RWPE2 (cell line): ENCODE measurements around the gene NAB2.

Experiments used
- ATAC-seq: fragments of 200-7000 bp; cut with Tn5 transposase; 3 replicates; pipeline ENCODE4 v1.9.1; 2021; ENCODE audit warnings: low read depth
- DNase-seq: peaks from one replicate; pipeline ENCODE4 v3.0.0-alpha.2; 2020; ENCODE audit warnings: low spot score
- H3K27ac ChIP-seq: fragments of 450-650 bp; 2 replicates; pipeline ENCODE4 v1.5.1; 2017; ENCODE audit warnings: mild to moderate bottlenecking; ENCODE audit not compliant: poor library complexity, severe bottlenecking
- H3K27me3 ChIP-seq: fragments of 250-450 bp; sonication (Bioruptor Pico); 2 replicates; pipeline ENCODE4 v1.5.1; 2021; ENCODE audit warnings: mild to moderate bottlenecking, moderate library complexity; ENCODE audit not compliant: insufficient read depth, poor library complexity, severe bottlenecking
- H3K36me3 ChIP-seq: fragments of 250-450 bp; sonication (Bioruptor Pico); 2 replicates; pipeline ENCODE4 v1.5.1; 2020; ENCODE audit warnings: low read depth, mild to moderate bottlenecking, moderate library complexity
- H3K4me1 ChIP-seq: fragments of 250-450 bp; sonication (Bioruptor Pico); 2 replicates; pipeline ENCODE4 v1.5.1; 2021; ENCODE audit warnings: mild to moderate bottlenecking, moderate library complexity; ENCODE audit not compliant: insufficient read depth, poor library complexity, severe bottlenecking
- H3K4me3 ChIP-seq: fragments of 250-450 bp; sonication (Bioruptor Pico); 2 replicates; pipeline ENCODE4 v1.5.1; 2021; ENCODE audit warnings: mild to moderate bottlenecking, moderate library complexity; ENCODE audit not compliant: severe bottlenecking
- H3K9me3 ChIP-seq: fragments of 250-450 bp; sonication (Bioruptor Pico); 2 replicates; pipeline ENCODE4 v1.5.1; 2021; ENCODE audit warnings: mild to moderate bottlenecking, moderate library complexity; ENCODE audit not compliant: severe bottlenecking
- TF ChIP-seq, protein P1 (sequence below): fragments of 450-650 bp; IDR thresholded peaks from one replicate; pipeline ENCODE4 v1.5.1; 2017; ENCODE audit warnings: mild to moderate bottlenecking, moderate library complexity; ENCODE audit not compliant: poor library complexity, severe bottlenecking

The NAB2 gene

DNA sequence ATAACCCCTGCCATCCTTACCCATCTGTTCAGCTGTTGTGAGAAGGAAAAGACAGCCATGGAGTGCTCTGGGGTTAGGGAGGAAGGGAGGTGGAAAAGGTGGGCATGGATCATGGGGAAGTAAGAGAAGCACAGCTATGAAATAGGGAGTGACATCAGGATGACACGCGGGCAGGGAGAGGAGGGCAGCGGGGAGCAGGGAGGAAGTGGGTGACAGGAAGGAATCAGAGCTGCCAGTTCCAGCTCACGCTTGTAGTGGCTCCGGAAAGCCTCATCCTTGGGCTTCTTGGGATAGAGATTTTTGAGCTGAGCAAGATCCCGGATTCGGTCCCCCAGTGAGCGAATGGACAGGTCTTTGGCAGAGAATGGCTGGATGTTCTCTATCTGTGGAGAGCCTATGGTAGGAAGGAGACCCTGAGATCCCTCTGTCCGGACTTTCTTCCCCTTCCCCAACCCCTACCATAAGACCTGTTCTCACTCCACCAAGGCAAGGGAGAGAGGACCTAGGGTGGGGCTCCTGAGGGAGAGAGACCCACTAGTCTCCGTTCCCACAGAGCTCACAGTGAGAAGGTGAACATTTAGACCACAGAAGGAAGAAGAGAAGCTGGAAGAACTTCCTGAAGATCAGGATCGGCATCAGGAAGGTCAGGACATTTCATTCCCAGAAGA is 10.3 kb downstream of the NAB2 start:
- Histone ChIP-seq H3K4me3 (no peak overlapping the region), H3K27ac (no peak overlapping the region), H3K9me3 (no peaks in the 10 kb centered on the region), H3K27me3 (no peaks in the 10 kb centered on the region), H3K36me3 (peaks cover 49% of the 10 kb centered on the region), H3K4me1 (peaks cover 13% of the 10 kb centered on the region)
- DNase-seq (no peak), ATAC-seq (no peak)
- TF ChIP-seq, protein P1, sequence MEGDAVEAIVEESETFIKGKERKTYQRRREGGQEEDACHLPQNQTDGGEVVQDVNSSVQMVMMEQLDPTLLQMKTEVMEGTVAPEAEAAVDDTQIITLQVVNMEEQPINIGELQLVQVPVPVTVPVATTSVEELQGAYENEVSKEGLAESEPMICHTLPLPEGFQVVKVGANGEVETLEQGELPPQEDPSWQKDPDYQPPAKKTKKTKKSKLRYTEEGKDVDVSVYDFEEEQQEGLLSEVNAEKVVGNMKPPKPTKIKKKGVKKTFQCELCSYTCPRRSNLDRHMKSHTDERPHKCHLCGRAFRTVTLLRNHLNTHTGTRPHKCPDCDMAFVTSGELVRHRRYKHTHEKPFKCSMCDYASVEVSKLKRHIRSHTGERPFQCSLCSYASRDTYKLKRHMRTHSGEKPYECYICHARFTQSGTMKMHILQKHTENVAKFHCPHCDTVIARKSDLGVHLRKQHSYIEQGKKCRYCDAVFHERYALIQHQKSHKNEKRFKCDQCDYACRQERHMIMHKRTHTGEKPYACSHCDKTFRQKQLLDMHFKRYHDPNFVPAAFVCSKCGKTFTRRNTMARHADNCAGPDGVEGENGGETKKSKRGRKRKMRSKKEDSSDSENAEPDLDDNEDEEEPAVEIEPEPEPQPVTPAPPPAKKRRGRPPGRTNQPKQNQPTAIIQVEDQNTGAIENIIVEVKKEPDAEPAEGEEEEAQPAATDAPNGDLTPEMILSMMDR: no peak

DNA sequence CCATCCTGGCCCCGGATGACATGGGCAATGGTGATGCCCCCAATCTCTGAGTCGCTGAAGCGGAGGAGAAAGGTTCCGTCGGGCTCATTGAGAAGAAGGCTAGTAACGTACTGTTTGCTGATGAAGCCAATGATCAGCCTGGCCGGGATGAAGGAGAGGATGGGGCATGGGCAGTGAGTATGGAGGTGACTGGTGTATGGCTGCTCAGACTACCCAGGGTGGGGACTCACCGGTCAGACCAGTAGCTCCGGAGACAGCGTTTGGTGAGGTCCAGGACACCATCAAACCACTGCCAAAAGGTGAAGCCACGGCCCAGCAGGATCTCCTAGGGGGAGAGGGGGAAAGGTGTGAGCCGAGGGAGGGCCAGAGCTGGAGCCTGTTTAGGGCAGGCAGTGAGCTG is 10.9 kb downstream of the NAB2 start:
- H3K4me1 ChIP-seq: peaks cover 9% of the 10 kb centered on the region
- DNase-seq (no peak), ATAC-seq (no peak)
- H3K4me3 ChIP-seq: no peak overlapping the region
- peaks cover 50% of the 10 kb centered on the region for H3K36me3 ChIP-seq
- no peaks in the 10 kb centered on the region for H3K27me3 ChIP-seq
- TF ChIP-seq, protein P1: no peak
- no peaks in the 10 kb centered on the region for H3K9me3 ChIP-seq
- no peak overlapping the region for H3K27ac ChIP-seq

DNA sequence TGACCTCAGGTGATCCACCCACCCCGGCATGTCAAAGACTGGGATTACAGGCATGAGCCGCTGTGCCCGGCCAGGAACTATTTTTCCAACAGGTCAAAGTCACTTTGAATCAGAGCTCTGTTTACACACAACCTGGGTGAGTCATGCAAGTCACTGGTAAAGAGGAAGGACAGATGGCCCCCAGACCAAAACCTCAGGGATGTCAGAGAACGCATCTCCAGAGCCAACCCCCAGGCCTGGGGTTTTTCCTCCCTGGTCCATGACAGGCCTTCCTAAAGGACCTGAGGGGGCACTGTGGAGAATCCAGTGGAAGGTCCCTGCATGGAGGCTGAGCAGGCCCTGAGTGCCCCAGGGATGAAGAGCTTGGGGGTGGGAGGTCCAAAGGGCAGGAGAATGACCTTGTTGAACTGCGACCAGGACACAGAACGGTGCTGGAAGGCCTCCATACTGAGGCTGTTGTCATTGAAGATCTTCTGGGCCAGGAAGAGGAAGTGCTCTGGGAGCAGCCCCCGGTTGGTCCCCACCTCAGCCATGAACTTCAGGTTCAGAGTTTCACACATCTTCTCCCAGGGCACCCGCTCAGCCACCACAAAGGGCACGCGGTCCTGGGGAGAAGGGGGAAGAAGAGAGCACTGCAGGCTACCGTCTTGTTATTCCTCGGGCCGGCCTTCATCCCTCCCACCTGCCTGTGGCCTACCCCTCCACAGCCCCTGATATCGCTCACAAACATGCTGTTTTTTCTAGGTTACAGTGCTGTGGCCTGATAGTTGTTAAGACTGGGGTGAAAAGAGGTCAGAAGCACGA is 13.2 kb downstream of the NAB2 start:
- Histone ChIP-seq H3K27me3 (no peaks in the 10 kb centered on the region), H3K9me3 (no peaks in the 10 kb centered on the region), H3K4me3 (no peak overlapping the region), H3K36me3 (peaks cover 46% of the 10 kb centered on the region), H3K4me1 (no peaks in the 10 kb centered on the region), H3K27ac (no peak overlapping the region)
- no peak for ATAC-seq
- TF ChIP-seq, protein P1: no peak
- no peak for DNase-seq

DNA sequence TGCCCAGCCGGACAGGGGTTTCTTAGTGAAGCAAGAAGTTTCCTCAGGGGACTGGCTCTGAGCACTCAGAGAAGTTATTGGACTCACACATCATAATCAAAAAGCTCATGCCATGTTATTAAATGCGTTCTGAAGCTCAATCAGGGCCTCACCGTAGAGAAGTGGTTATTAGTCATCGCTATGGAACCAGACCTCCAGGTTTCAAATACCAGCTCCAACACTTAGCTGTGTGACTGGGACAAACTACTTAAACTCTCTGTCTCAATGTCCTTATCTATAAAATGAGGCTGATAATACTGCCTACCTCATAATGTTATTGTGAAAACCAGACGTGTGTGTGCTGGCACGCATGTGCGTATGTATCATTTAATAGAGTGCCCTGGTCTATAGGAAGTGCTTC is 14.9 kb downstream of the NAB2 start:
- DNase-seq (no peak), ATAC-seq (no peak)
- no peaks in the 10 kb centered on the region for H3K27me3 ChIP-seq
- H3K4me3 ChIP-seq: no peak overlapping the region
- TF ChIP-seq, protein P1: no peak
- peaks cover 53% of the 10 kb centered on the region for H3K36me3 ChIP-seq
- H3K27ac ChIP-seq: no peak overlapping the region
- H3K4me1 ChIP-seq: no peaks in the 10 kb centered on the region
- no peaks in the 10 kb centered on the region for H3K9me3 ChIP-seq

DNA sequence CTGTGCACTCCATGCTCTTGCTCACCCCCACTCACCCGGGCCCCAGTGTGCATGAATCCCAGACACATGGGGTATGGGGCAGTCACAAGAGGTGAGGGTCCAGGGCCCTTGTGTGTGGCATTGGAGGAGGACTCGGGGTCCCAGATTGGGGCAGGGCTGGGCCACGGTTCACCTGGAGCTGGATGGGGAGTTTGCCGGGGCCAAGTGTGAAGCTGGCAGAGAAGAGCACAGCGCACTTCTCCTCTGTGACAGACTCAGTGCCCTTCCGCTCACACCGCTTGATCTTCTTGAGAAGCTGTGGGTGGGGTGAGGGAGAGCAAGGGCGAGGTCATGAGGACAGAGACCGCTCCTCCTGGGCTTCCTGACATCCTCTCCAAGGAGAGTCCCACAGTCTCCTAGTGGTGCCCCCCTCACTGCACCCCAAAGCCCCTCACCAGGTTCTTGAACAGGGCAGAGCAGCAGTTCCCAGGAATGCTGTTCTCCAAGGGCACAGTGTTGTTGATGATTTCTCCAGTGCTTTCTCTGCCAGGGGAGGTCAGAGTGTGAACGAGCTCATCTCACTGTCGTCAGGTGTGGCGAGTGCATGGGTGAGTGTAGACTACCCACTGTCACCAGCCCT is 15.5 kb downstream of the NAB2 start:
- Histone ChIP-seq H3K4me1 (no peaks in the 10 kb centered on the region), H3K27ac (no peak overlapping the region), H3K27me3 (no peaks in the 10 kb centered on the region), H3K9me3 (no peaks in the 10 kb centered on the region), H3K4me3 (no peak overlapping the region), H3K36me3 (peaks cover 53% of the 10 kb centered on the region)
- TF ChIP-seq, protein P1: no peak
- ATAC-seq (no peak), DNase-seq (no peak)
